Measurements from ENCODE around the gene ZNF789.

Gene ZNF789

GRCh38 chr7:99521399-99521798 is 48.7 kb downstream of the ZNF789 start:
- no peak for TF ChIP-seq CTCF (IDR thresholded peaks at IDR 0.05; ENCODE audit: low read depth, low read length, missing control alignments)
- DNase-seq (ENCODE audit: low read depth), result no peak
- in situ Hi-C loops (cut with HindIII; ENCODE audit: low sequenced_read_pairs), result no loop called here
- no peak overlapping the region for H3K4me3 ChIP-seq (ENCODE audit: low read depth, low read length)

- no peak for DNase-seq (ENCODE audit: low read depth)
- in situ Hi-C loops (cut with HindIII; ENCODE audit: low sequenced_read_pairs), result no loop called here
- H3K4me3 ChIP-seq (ENCODE audit: low read depth, low read length), result no peak overlapping the region
- peak; percentile 17 for TF ChIP-seq CTCF (IDR thresholded peaks at IDR 0.05; ENCODE audit: low read depth, low read length, missing control alignments)
Measured at GRCh38 chr7:99525713-99526440, 53.2 kb downstream of the ZNF789 start.

- DNase-seq (ENCODE audit: low read depth), result no peak
- in situ Hi-C loops (cut with HindIII; ENCODE audit: low sequenced_read_pairs), result no loop called here
- no peak overlapping the region for H3K4me3 ChIP-seq (ENCODE audit: low read depth, low read length)
- TF ChIP-seq CTCF (IDR thresholded peaks at IDR 0.05; ENCODE audit: low read depth, low read length, missing control alignments), result no peak
Measured at GRCh38 chr7:99531354-99531765, 58.7 kb downstream of the ZNF789 start.

GRCh38 chr7:99535667-99536066 is 63.0 kb downstream of the ZNF789 start:
- in situ Hi-C loops (cut with HindIII; ENCODE audit: low sequenced_read_pairs), result no loop called here
- no peak for TF ChIP-seq CTCF (IDR thresholded peaks at IDR 0.05; ENCODE audit: low read depth, low read length, missing control alignments)
- H3K4me3 ChIP-seq (ENCODE audit: low read depth, low read length), result no peak overlapping the region
- no peak for DNase-seq (ENCODE audit: low read depth)
